ENCODE measurements around the gene EIF4ENIF1. TPM values are rescaled to one million over a fixed set of nuclear protein-coding genes. Genes with fewer than 3 reads are reported as not detected.
A peak's percentile ranks its signal among the peaks of the same experiment; 100 is the strongest.
"Not testable (repeated sequence)": the region's sequence is repeated elsewhere in the genome, so short reads cannot be mapped to it uniquely, and the experiment has no call there.

Gene EIF4ENIF1
- total RNA-seq, 1 experiment from 2014 or later: 7.3 TPM

- no peak for DNase-seq (ENCODE audit: low read depth)
Observed at GRCh38 chr22:31442768-31443489, 46.7 kb downstream of the EIF4ENIF1 start.

GRCh38 chr22:31441652-31442051 lies 48.0 kb downstream of the EIF4ENIF1 start:
- DNase-seq (ENCODE audit: low read depth): no peak

GRCh38 chr22:31440681-31441080 lies 49.0 kb downstream of the EIF4ENIF1 start:
- no peak for DNase-seq (ENCODE audit: low read depth)

- DNase-seq (ENCODE audit: low read depth): no peak
Observed at GRCh38 chr22:31439808-31440207, 49.8 kb downstream of the EIF4ENIF1 start.

GRCh38 chr22:31436132-31436531 lies 53.5 kb downstream of the EIF4ENIF1 start:
- DNase-seq (ENCODE audit: low read depth): no peak

GRCh38 chr22:31431950-31432349 lies 57.7 kb downstream of the EIF4ENIF1 start:
- no peak for DNase-seq (ENCODE audit: low read depth)

GRCh38 chr22:31425331-31426050 lies 64.2 kb downstream of the EIF4ENIF1 start:
- no peak for DNase-seq (ENCODE audit: low read depth)

GRCh38 chr22:31402350-31402749 lies 87.3 kb downstream of the EIF4ENIF1 start:
- not testable (repeated sequence) for DNase-seq (ENCODE audit: low read depth)

- DNase-seq (ENCODE audit: low read depth): no peak
Observed at GRCh38 chr22:31400023-31400397, 89.6 kb downstream of the EIF4ENIF1 start.

GRCh38 chr22:31399211-31400022 lies 90.2 kb downstream of the EIF4ENIF1 start, which contains the start of gene DRG1:
TSS of gene DRG1 (plus strand) at chr22:31399604. CDS start at chr22:31399684, 80 bp downstream.
- peak; percentile 91 for DNase-seq (ENCODE audit: low read depth)

GRCh38 chr22:31398231-31398630 lies 91.4 kb downstream of the EIF4ENIF1 start:
- DNase-seq (ENCODE audit: low read depth): no peak

GRCh38 chr22:31394326-31394725 lies 95.3 kb downstream of the EIF4ENIF1 start:
- DNase-seq (ENCODE audit: low read depth): no peak

GRCh38 chr22:31393893-31394292 lies 95.7 kb downstream of the EIF4ENIF1 start:
- no peak for DNase-seq (ENCODE audit: low read depth)

Small RNA genes lying within 50 kb of the gene (small RNA-seq; reads per million reads assigned to genes)
- not detected for gene AL096701.2
- not detected for gene RNU6-28P

Other genes with a start within 250 kb of the EIF4ENIF1 start
- 1.1 and 1.3 TPM in 2 replicates for gene PIK3IP1, start 197.4 kb downstream of the EIF4ENIF1 start, total RNA-seq (2014; rRNA removed; shearing (Covaris generic))
- gene PATZ1, start 143.5 kb downstream of the EIF4ENIF1 start, total RNA-seq (2014; rRNA removed; shearing (Covaris generic)): 15.3 and 17.8 TPM in 2 replicates
- gene DRG1, start 90.2 kb downstream of the EIF4ENIF1 start, total RNA-seq (2014; rRNA removed; shearing (Covaris generic)): 77.4 and 78.5 TPM in 2 replicates
- 18.3 and 20.1 TPM in 2 replicates for gene SFI1, start 6.7 kb upstream of the EIF4ENIF1 start, total RNA-seq (2014; rRNA removed; shearing (Covaris generic))
- gene PISD, start 172.4 kb upstream of the EIF4ENIF1 start, total RNA-seq (2014; rRNA removed; shearing (Covaris generic)): 49.1 and 52.2 TPM in 2 replicates

All from HT1080 (cell line).